B cell (primary cell): Measurements from ENCODE around the gene TSPAN17. TPM values are rescaled to one million over a fixed set of nuclear protein-coding genes. Genes with fewer than 3 reads are reported as not detected.

Experiments used
- ATAC-seq: fragments of 200-7000 bp; cut with Tn5 transposase; one replicate; pipeline ENCODE4 v1.10.0; 2021; ENCODE audit warnings: low read depth, mild to moderate bottlenecking, moderate number of reproducible peaks, moderate library complexity
- CTCF ChIA-PET: fragments of 350-600 bp; sonication (Branson Sonifier 250); formaldehyde crosslinking; loops from one replicate; lab custom pipeline; 2021; ENCODE audit warnings: antibody characterized with exemption, inconsistent platforms; lab: Charles Lee
- POLR2A ChIA-PET: fragments of 350-600 bp; sonication (Branson Sonifier 250); formaldehyde crosslinking; loops from one replicate; lab custom pipeline; 2021; ENCODE audit warnings: antibody characterized with exemption; lab: Charles Lee
- DNase-seq: peaks from one replicate; pipeline ENCODE4 v3.0.0; 2013
- H2AFZ ChIP-seq: 2 replicates; pipeline ENCODE4 v1.6.1; 2012; ENCODE audit warnings: mild to moderate bottlenecking, low read depth, low read length; ENCODE audit not compliant: insufficient read depth, poor library complexity, severe bottlenecking
- H3K27ac ChIP-seq, 2 donors: 1 replicate in 1 of 2; 2 replicates in 1 of 2; pipeline ENCODE4 v1.5.1; 2012 to 2013; ENCODE audit warnings: low read length in 2 of 2, mild to moderate bottlenecking in 2 of 2, moderate library complexity in 1 of 2
- H3K27me3 ChIP-seq, 4 experiments: fragments of 200-600 bp in 1 of 4; sonication (generic) in 1 of 4; replicated peaks in 1 of 4; 1 replicate in 2 of 4; 2 replicates in 2 of 4; pipeline versions ENCODE4 v1.6.1 to v1.7.0; 2013 to 2016; ENCODE audit warnings: low read length in 3 of 4, mild to moderate bottlenecking in 2 of 4, mixed read lengths in 1 of 4, moderate library complexity in 1 of 4; ENCODE audit not compliant: insufficient read depth in 4 of 4, control insufficient read depth in 3 of 4; ENCODE audit errors: control extremely low read depth in 1 of 4
- H3K36me3 ChIP-seq, 2 experiments: replicated peaks in 1 of 2; 1 replicate in 1 of 2; 2 replicates in 1 of 2; pipeline versions ENCODE4 v1.6.1 to v1.7.1; 2013; ENCODE audit warnings: low read length in 1 of 2; ENCODE audit not compliant: insufficient read depth in 2 of 2, control insufficient read depth in 1 of 2; ENCODE audit errors: control extremely low read depth in 1 of 2, extremely low read depth in 1 of 2
- H3K4me1 ChIP-seq, 2 donors: fragments of 200-600 bp in 1 of 2; sonication (generic) in 1 of 2; 1 replicate in 1 of 2; 2 replicates in 1 of 2; pipeline versions ENCODE4 v1.5.1 to v1.6.1; 2013 to 2017; ENCODE audit warnings: low read length in 2 of 2; ENCODE audit not compliant: control insufficient read depth in 2 of 2, insufficient read depth in 2 of 2
- H3K4me2 ChIP-seq: replicated peaks from 2 replicates; pipeline ENCODE3; 2012; ENCODE audit warnings: mild to moderate bottlenecking, low read depth, low read length; ENCODE audit not compliant: poor library complexity, severe bottlenecking
- H3K4me3 ChIP-seq, 5 experiments: fragments of 200-600 bp in 1 of 5; sonication (generic) in 1 of 5; 1 replicate in 3 of 5; 2 replicates in 2 of 5; pipeline versions ENCODE4 v1.5.1 to v1.7.0; 2011 to 2016; ENCODE audit warnings: low read length in 4 of 5, mild to moderate bottlenecking in 4 of 5, low read depth in 2 of 5, control low read depth in 1 of 5, moderate library complexity in 1 of 5; ENCODE audit not compliant: insufficient read depth in 1 of 5; ENCODE audit errors: control extremely low read depth in 1 of 5, extremely low read depth in 1 of 5
- H3K79me2 ChIP-seq: fragments of 200-600 bp; sonication (generic); one replicate; pipeline ENCODE4 v1.6.0; 2016; ENCODE audit warnings: low read length; ENCODE audit not compliant: control insufficient read depth, insufficient read depth
- H3K9ac ChIP-seq: fragments of 200-600 bp; sonication (generic); 2 replicates; pipeline ENCODE4 v1.6.1; 2017; ENCODE audit warnings: mild to moderate bottlenecking, low read length, moderate library complexity
- H3K9me3 ChIP-seq, 3 donors: one replicate each; pipeline versions ENCODE4 v1.6.1 to v1.7.1; 2013; ENCODE audit warnings: low read length in 2 of 3; ENCODE audit not compliant: control insufficient read depth in 2 of 3, insufficient read depth in 1 of 3; ENCODE audit errors: control extremely low read depth in 1 of 3
- H4K20me1 ChIP-seq: 2 replicates; pipeline ENCODE4 v1.6.0; 2012; ENCODE audit warnings: mild to moderate bottlenecking, low read length; ENCODE audit not compliant: insufficient read depth, control insufficient read depth, poor library complexity, severe bottlenecking
- H3K27ac Mint-ChIP-seq: one replicate; pipeline ENCODE4 v1.8.0; 2021; ENCODE audit warnings: mixed read lengths
- H3K27me3 Mint-ChIP-seq: one replicate; pipeline ENCODE4 v1.8.0; 2021; ENCODE audit warnings: mixed read lengths
- H3K4me1 Mint-ChIP-seq: one replicate; pipeline ENCODE4 v1.8.0; 2021; ENCODE audit warnings: mixed read lengths
- H3K4me3 Mint-ChIP-seq: one replicate; pipeline ENCODE4 v1.8.0; 2021; ENCODE audit warnings: mixed read lengths
- H3K9me3 Mint-ChIP-seq: one replicate; pipeline ENCODE4 v1.8.0; 2022; ENCODE audit warnings: mixed read lengths; ENCODE audit not compliant: insufficient read depth
- CTCF ChIP-seq: fragments of 200-600 bp; IDR thresholded peaks from one replicate; pipeline ENCODE4 v1.8.0; 2022; ENCODE audit warnings: antibody characterized with exemption, mild to moderate bottlenecking
- EZH2 ChIP-seq: IDR thresholded peaks from 2 replicates; pipeline ENCODE4 v1.6.1; 2012; ENCODE audit warnings: borderline replicate concordance, low read depth, mild to moderate bottlenecking, moderate library complexity, low read length; ENCODE audit not compliant: insufficient read depth, poor library complexity, severe bottlenecking
- WGBS: methylation state at CpG from one replicate; pipeline ENCODE4 v1.1.5; 2013; ENCODE audit warnings: missing lambda C conversion rate; ENCODE audit not compliant: insufficient coverage; 5-methylcytosine and 5-hydroxymethylcytosine counted together
- intact Hi-C: fragments of 100-400 bp; cut with micrococcal nuclease; formaldehyde crosslinking; loops from one replicate; pipeline ENCODE4 v1.10.0; 2022
- polyA plus RNA-seq: library from polyadenylated mRNA; depleted of rRNA; stranded (reverse); fragments of >200 nt; gene quantifications from 2 replicates; pipeline ENCODE4 v1.2.3, GENCODE V29; 2012
- total RNA-seq, 2 donors: library from RNA; stranded (reverse); fragments of 120-200 nt in 1 of 2; gene quantifications; 1 replicate in 1 of 2; 2 replicates in 1 of 2; pipeline versions ENCODE4 v1.2.3 to v1.2.4, GENCODE V29; 2013 to 2022

Gene TSPAN17
- total and polyA plus RNA-seq, 2 donors (not counting 1 experiment from before 2014, with no cell fraction given), result 20.5 to 21.0 TPM

- ChIA-PET CTCF (interaction anchor here (0.7 to 0.9 kb wide), 2 partner anchors 10 to 446 kb away, joined by 3 to 4 read pairs; no protein-coding TSS in a partner anchor), POLR2A (no interaction called here)
- no peak overlapping the region for H3K27ac ChIP-seq
- H3K9me3 Mint-ChIP-seq, result no peaks in the 10 kb centered on the region
- ATAC-seq (no peak), DNase-seq (no peak)
- H4K20me1 ChIP-seq, result no peaks in the 10 kb centered on the region
- H3K4me1 ChIP-seq, result peaks cover 6 to 8% of the 10 kb centered on the region in 2 donors
- no peaks in the 10 kb centered on the region for H3K9me3 ChIP-seq
- 86% methylated on average over 6 of the region's 6 CpGs for WGBS
- no peaks in the 10 kb centered on the region for H3K36me3 ChIP-seq
- H2AFZ ChIP-seq, result no peak overlapping the region
- H3K4me3 ChIP-seq, result no peak overlapping the region
- intact Hi-C loops, result no loop called here
- peaks cover 6% of the 10 kb centered on the region for H3K4me1 Mint-ChIP-seq
- no peak overlapping the region for H3K9ac ChIP-seq
- H3K27ac Mint-ChIP-seq, result no peak overlapping the region
- H3K4me3 Mint-ChIP-seq, result no peak overlapping the region
- no peaks in the 10 kb centered on the region for H3K79me2 ChIP-seq
- no peak overlapping the region for H3K4me2 ChIP-seq
- peaks cover 0 to 34% (median 5%) of the 10 kb centered on the region in 4 experiments for H3K27me3 ChIP-seq
- peaks cover 41% of the 10 kb centered on the region for H3K27me3 Mint-ChIP-seq
- TF ChIP-seq EZH2 (no peak), CTCF (no peak)
Measured at GRCh38 chr5:176665517-176665916, 18.2 kb downstream of the TSPAN17 start.

GRCh38 chr5:176667637-176668036, 20.4 kb downstream of the TSPAN17 start:
- no peaks in the 10 kb centered on the region for H3K36me3 ChIP-seq
- H3K27me3 ChIP-seq, result peaks cover 0 to 36% (median 6%) of the 10 kb centered on the region in 4 experiments
- H3K27ac ChIP-seq, result no peak overlapping the region
- H3K79me2 ChIP-seq, result no peaks in the 10 kb centered on the region
- no peak overlapping the region for H3K9ac ChIP-seq
- H3K4me3 ChIP-seq, result no peak overlapping the region
- H3K27me3 Mint-ChIP-seq, result peaks cover 52% of the 10 kb centered on the region
- intact Hi-C loops, result no loop called here
- DNase-seq, result no peak
- no peaks in the 10 kb centered on the region for H4K20me1 ChIP-seq
- H3K9me3 Mint-ChIP-seq, result no peaks in the 10 kb centered on the region
- CTCF ChIA-PET, result interaction anchor here (3.2 kb wide), 1 partner anchor 9 kb away, joined by 18 read pairs; no protein-coding TSS in a partner anchor
- H3K4me3 Mint-ChIP-seq, result no peak overlapping the region
- no peaks in the 10 kb centered on the region for H3K4me1 ChIP-seq
- 63% methylated on average over 6 of the region's 7 CpGs for WGBS
- no peak for TF ChIP-seq EZH2
- no peak for TF ChIP-seq CTCF
- no peak for ATAC-seq
- no peaks in the 10 kb centered on the region for H3K9me3 ChIP-seq
- H3K4me2 ChIP-seq, result no peak overlapping the region
- H3K4me1 Mint-ChIP-seq, result no peaks in the 10 kb centered on the region
- POLR2A ChIA-PET, result no interaction called here
- no peak overlapping the region for H3K27ac Mint-ChIP-seq
- no peak overlapping the region for H2AFZ ChIP-seq
